ENCODE data around the gene OSTN.

- no peak for TF ChIP-seq CTCF (conservative IDR thresholded peaks at IDR 0.05 in 1 of 2, IDR thresholded peaks at IDR 0.05 in 1 of 2; ENCODE audit: extremely low read depth in 1 of 2, insufficient read depth in 1 of 2, low read depth in 1 of 2, low read length in 2 of 2)
- TF ChIP-seq EZH2 (IDR thresholded peaks at IDR 0.05; ENCODE audit: borderline replicate concordance, low read length) = no peak
Measured at GRCh38 chr3:191298846-191299245, 99.8 kb downstream of the OSTN start.

All from mammary epithelial cell (primary cell).